GM18858 (cell line): ENCODE results near the gene LYST.
A peak's percentile ranks its signal among the peaks of the same experiment; 100 is the strongest.
"Not testable (repeated sequence)": the region's sequence is repeated elsewhere in the genome, so short reads cannot be mapped to it uniquely, and the experiment has no call there.

ENCODE experiments used
- ATAC-seq: cut with Tn5 transposase; IDR thresholded peaks from one replicate; pipeline ENCODE4 v1.9.1; 2021; ENCODE audit not compliant: unreplicated experiment

The LYST gene

GRCh38 chr1:235866205-235866912 lies at the start of gene LYST:
Gene LYST (minus strand): TSS chr1:235866906. CDS start chr1:235830417, 36,489 bp downstream.
- ATAC-seq: peak; percentile 35

GRCh38 chr1:235915489-235915888 lies 48.8 kb upstream of the LYST start:
- ATAC-seq: not testable (repeated sequence)

GRCh38 chr1:235913311-235913710 lies 46.6 kb upstream of the LYST start:
- ATAC-seq: no peak

GRCh38 chr1:235911876-235912275 lies 45.2 kb upstream of the LYST start:
- no peak for ATAC-seq

GRCh38 chr1:235911300-235911662 lies 44.6 kb upstream of the LYST start:
- no peak for ATAC-seq

- no peak for ATAC-seq
Observed at GRCh38 chr1:235910357-235911299, 43.9 kb upstream of the LYST start.

- ATAC-seq: no peak
Observed at GRCh38 chr1:235908742-235909520, 42.2 kb upstream of the LYST start.

- no peak for ATAC-seq
Observed at GRCh38 chr1:235907897-235908240, 41.2 kb upstream of the LYST start.

GRCh38 chr1:235907187-235907896 lies 40.6 kb upstream of the LYST start:
- no peak for ATAC-seq

- no peak for ATAC-seq
Observed at GRCh38 chr1:235906436-235906835, 39.7 kb upstream of the LYST start.

GRCh38 chr1:235903809-235904208 lies 37.1 kb upstream of the LYST start:
- not testable (repeated sequence) for ATAC-seq

GRCh38 chr1:235902677-235903542 lies 36.2 kb upstream of the LYST start:
- ATAC-seq: no peak

- no peak for ATAC-seq
Observed at GRCh38 chr1:235901461-235901860, 34.8 kb upstream of the LYST start.

GRCh38 chr1:235898126-235898525 lies 31.4 kb upstream of the LYST start:
- no peak for ATAC-seq

GRCh38 chr1:235893840-235894239 lies 27.1 kb upstream of the LYST start:
- no peak for ATAC-seq

- no peak for ATAC-seq
Observed at GRCh38 chr1:235892734-235893413, 26.2 kb upstream of the LYST start.

- peak; percentile 42 for ATAC-seq
Observed at GRCh38 chr1:235892202-235892601, 25.5 kb upstream of the LYST start.

- peak; percentile 57 for ATAC-seq
Observed at GRCh38 chr1:235888119-235888643, 21.5 kb upstream of the LYST start.

- no peak for ATAC-seq
Observed at GRCh38 chr1:235887676-235888075, 21.0 kb upstream of the LYST start.
